ENCODE data around the gene GLTP.
A peak's percentile ranks its signal among the peaks of the same experiment; 100 is the strongest.

GLTP gene

GRCh38 chr12:109833307-109834189 lies 46.8 kb downstream of the GLTP start, which contains the start of gene TRPV4:
TRPV4 (minus strand) TSS chr12:109833398; CDS start chr12:109814796, 18,602 bp downstream.
- peak; percentile 42 for DNase-seq (ENCODE audit: low read depth)
- TF ChIP-seq CTCF (conservative IDR thresholded peaks at IDR 0.05; ENCODE audit: low read depth, low read length), result no peak
- H3K4me3 ChIP-seq (ENCODE audit: low read depth, low read length), result peak within 1 kb of the TSS; percentile 69

GRCh38 chr12:109832541-109833306 lies 47.6 kb downstream of the GLTP start:
- no peak for DNase-seq (ENCODE audit: low read depth)
- H3K4me3 ChIP-seq (ENCODE audit: low read depth, low read length), result peak overlapping the region; percentile 69
- no peak for TF ChIP-seq CTCF (conservative IDR thresholded peaks at IDR 0.05; ENCODE audit: low read depth, low read length)

- DNase-seq (ENCODE audit: low read depth), result no peak
- TF ChIP-seq CTCF (conservative IDR thresholded peaks at IDR 0.05; ENCODE audit: low read depth, low read length), result no peak
- no peak overlapping the region for H3K4me3 ChIP-seq (ENCODE audit: low read depth, low read length)
These were observed 48.4 kb downstream of the GLTP start for GRCh38 chr12:109831929-109832328.

GRCh38 chr12:109831365-109831764 lies 49.0 kb downstream of the GLTP start:
- DNase-seq (ENCODE audit: low read depth), result no peak
- no peak overlapping the region for H3K4me3 ChIP-seq (ENCODE audit: low read depth, low read length)
- TF ChIP-seq CTCF (conservative IDR thresholded peaks at IDR 0.05; ENCODE audit: low read depth, low read length), result no peak

- no peak for TF ChIP-seq CTCF (conservative IDR thresholded peaks at IDR 0.05; ENCODE audit: low read depth, low read length)
- no peak for DNase-seq (ENCODE audit: low read depth)
- H3K4me3 ChIP-seq (ENCODE audit: low read depth, low read length), result no peak overlapping the region
These were observed 49.6 kb downstream of the GLTP start for GRCh38 chr12:109830718-109831117.

GRCh38 chr12:109830267-109830666 lies 50.1 kb downstream of the GLTP start:
- no peak for DNase-seq (ENCODE audit: low read depth)
- H3K4me3 ChIP-seq (ENCODE audit: low read depth, low read length), result no peak overlapping the region
- TF ChIP-seq CTCF (conservative IDR thresholded peaks at IDR 0.05; ENCODE audit: low read depth, low read length), result no peak

Measured in choroid plexus epithelial cell (primary cell).